Ishikawa (cell line): ENCODE measurements around the gene GCH1.

ENCODE experiments used
- CEBPB ChIP-seq: IDR thresholded peaks from 2 replicates; pipeline ENCODE4 v1.6.1; 2012
- CREB1 ChIP-seq: IDR thresholded peaks from 2 replicates; pipeline ENCODE4 v1.6.1; 2012; ENCODE audit warnings: low read depth
- EGR1 ChIP-seq: IDR thresholded peaks from 2 replicates; pipeline ENCODE4 v1.6.1; 2012
- EP300 ChIP-seq: IDR thresholded peaks from 2 replicates; pipeline ENCODE4 v1.6.1; 2012; ENCODE audit warnings: borderline replicate concordance
- FOXM1 ChIP-seq: IDR thresholded peaks from 2 replicates; pipeline ENCODE4 v1.6.1; 2012; ENCODE audit warnings: low read depth, borderline replicate concordance
- NFIC ChIP-seq: IDR thresholded peaks from 2 replicates; pipeline ENCODE4 v1.6.1; 2012
- RAD21 ChIP-seq: IDR thresholded peaks from 2 replicates; pipeline ENCODE4 v1.6.1; 2012; ENCODE audit warnings: low read depth
- REST ChIP-seq: IDR thresholded peaks from 2 replicates; pipeline ENCODE4 v1.6.1; 2012; ENCODE audit warnings: low read depth, mild to moderate bottlenecking
- TAF1 ChIP-seq: IDR thresholded peaks from 2 replicates; pipeline ENCODE4 v1.6.1; 2012; ENCODE audit warnings: low read depth, mild to moderate bottlenecking
- TCF12 ChIP-seq: IDR thresholded peaks from 2 replicates; pipeline ENCODE4 v1.6.1; 2012; ENCODE audit warnings: low read depth
- TEAD4 ChIP-seq: IDR thresholded peaks from 2 replicates; pipeline ENCODE4 v1.6.1; 2012
- YY1 ChIP-seq: IDR thresholded peaks from 2 replicates; pipeline ENCODE4 v1.6.1; 2012; ENCODE audit warnings: low read depth
- ZBTB7A ChIP-seq: IDR thresholded peaks from 2 replicates; pipeline ENCODE4 v1.6.1; 2012; ENCODE audit warnings: low read depth
- TF ChIP-seq, protein P1 (sequence below): IDR thresholded peaks from 2 replicates; pipeline ENCODE4 v1.6.1; 2012
- TF ChIP-seq, protein P2 (sequence below): IDR thresholded peaks from 2 replicates; pipeline ENCODE4 v1.6.1; 2012

The GCH1 gene

DNA sequence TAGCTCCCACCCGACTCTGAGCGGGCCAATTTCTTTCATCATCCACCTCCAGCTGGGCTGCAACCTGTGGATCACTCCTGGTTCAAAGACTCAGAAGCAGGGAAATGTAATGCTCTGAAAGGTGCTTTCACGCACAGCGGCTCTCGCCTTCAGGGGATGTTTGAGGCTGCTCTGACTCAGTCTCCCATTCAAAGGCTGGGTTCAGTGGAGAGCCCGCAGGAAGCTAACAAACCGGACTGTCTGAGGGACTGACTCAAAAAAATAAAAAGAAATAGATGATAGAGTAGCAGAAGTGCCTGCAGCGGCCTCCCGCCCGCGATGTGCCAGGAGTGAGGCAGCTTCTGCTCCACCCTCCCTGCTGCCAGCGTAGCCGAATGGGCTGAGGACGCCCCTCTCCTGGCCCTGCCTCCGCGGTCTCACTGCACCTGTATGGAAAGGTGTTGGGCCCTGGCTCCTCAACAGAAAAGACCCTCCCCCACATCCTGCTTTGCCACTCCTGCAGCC is 98.0 kb downstream of the GCH1 start:
- TF ChIP-seq RAD21 (no peak), EP300 (no peak), NFIC (no peak), TAF1 (no peak), TCF12 (no peak), FOXM1 (no peak), CEBPB (no peak), REST (no peak), TEAD4 (no peak), YY1 (no peak)
- TF ChIP-seq, protein P1, sequence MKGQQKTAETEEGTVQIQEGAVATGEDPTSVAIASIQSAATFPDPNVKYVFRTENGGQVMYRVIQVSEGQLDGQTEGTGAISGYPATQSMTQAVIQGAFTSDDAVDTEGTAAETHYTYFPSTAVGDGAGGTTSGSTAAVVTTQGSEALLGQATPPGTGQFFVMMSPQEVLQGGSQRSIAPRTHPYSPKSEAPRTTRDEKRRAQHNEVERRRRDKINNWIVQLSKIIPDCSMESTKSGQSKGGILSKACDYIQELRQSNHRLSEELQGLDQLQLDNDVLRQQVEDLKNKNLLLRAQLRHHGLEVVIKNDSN = no peak
- TF ChIP-seq, protein P2, sequence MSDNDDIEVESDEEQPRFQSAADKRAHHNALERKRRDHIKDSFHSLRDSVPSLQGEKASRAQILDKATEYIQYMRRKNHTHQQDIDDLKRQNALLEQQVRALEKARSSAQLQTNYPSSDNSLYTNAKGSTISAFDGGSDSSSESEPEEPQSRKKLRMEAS = no peak

GRCh38 chr14:54803926-54804537 is 98.6 kb downstream of the GCH1 start:
- TF ChIP-seq NFIC (no peak), FOXM1 (no peak), CREB1 (no peak), REST (no peak), RAD21 (no peak), TEAD4 (no peak), EP300 (no peak), YY1 (no peak), EGR1 (no peak), CEBPB (no peak), TAF1 (no peak), TCF12 (no peak), ZBTB7A (no peak)
- TF ChIP-seq, protein P2 = no peak
- TF ChIP-seq, protein P1 = no peak

GRCh38 chr14:54803396-54803795 is 99.2 kb downstream of the GCH1 start:
- TF ChIP-seq, protein P2 = no peak
- TF ChIP-seq EGR1 (no peak), CREB1 (no peak), NFIC (no peak), TAF1 (no peak), EP300 (no peak), TEAD4 (no peak), YY1 (no peak), CEBPB (no peak), ZBTB7A (no peak), RAD21 (no peak), TCF12 (no peak), REST (no peak), FOXM1 (no peak)
- TF ChIP-seq, protein P1 = no peak
